ENCODE results near the gene DGKB. TPM values are rescaled to one million over a fixed set of nuclear protein-coding genes. Genes with fewer than 3 reads are reported as not detected.

DGKB gene
- total RNA-seq, 1 donor: not detected

GRCh38 chr7:14236834-14237233 is 665.7 kb downstream of the DGKB start:
- DNase-seq (ENCODE audit: low read depth in 2 of 3, low spot score in 2 of 3): no peak

- DNase-seq (ENCODE audit: low read depth in 2 of 3, low spot score in 2 of 3): no peak
These were observed 667.5 kb downstream of the DGKB start for GRCh38 chr7:14235056-14235455.

- no peak for DNase-seq (ENCODE audit: low read depth in 2 of 3, low spot score in 2 of 3)
These were observed 668.6 kb downstream of the DGKB start for GRCh38 chr7:14233868-14234369.

- no peak for DNase-seq (ENCODE audit: low read depth in 2 of 3, low spot score in 2 of 3)
These were observed 669.3 kb downstream of the DGKB start for GRCh38 chr7:14233076-14233867.

GRCh38 chr7:14229047-14229446 is 673.5 kb downstream of the DGKB start:
- no peak for DNase-seq (ENCODE audit: low read depth in 2 of 3, low spot score in 2 of 3)

GRCh38 chr7:14228341-14228740 is 674.2 kb downstream of the DGKB start:
- DNase-seq (ENCODE audit: low read depth in 2 of 3, low spot score in 2 of 3): no peak

GRCh38 chr7:14226126-14226525 is 676.4 kb downstream of the DGKB start:
- no peak for DNase-seq (ENCODE audit: low read depth in 2 of 3, low spot score in 2 of 3)

GRCh38 chr7:14219125-14219524 is 683.4 kb downstream of the DGKB start:
- DNase-seq (ENCODE audit: low read depth in 2 of 3, low spot score in 2 of 3): no peak

- no peak for DNase-seq (ENCODE audit: low read depth in 2 of 3, low spot score in 2 of 3)
These were observed 684.2 kb downstream of the DGKB start for GRCh38 chr7:14218338-14218737.

- DNase-seq (ENCODE audit: low read depth in 2 of 3, low spot score in 2 of 3): no peak
These were observed 692.6 kb downstream of the DGKB start for GRCh38 chr7:14209896-14210484.

- no peak for DNase-seq (ENCODE audit: low read depth in 2 of 3, low spot score in 2 of 3)
These were observed 694.8 kb downstream of the DGKB start for GRCh38 chr7:14207711-14208110.

GRCh38 chr7:14207138-14207537 is 695.4 kb downstream of the DGKB start:
- no peak for DNase-seq (ENCODE audit: low read depth in 2 of 3, low spot score in 2 of 3)

- DNase-seq (ENCODE audit: low read depth in 2 of 3, low spot score in 2 of 3): no peak
These were observed 696.4 kb downstream of the DGKB start for GRCh38 chr7:14206121-14206520.

GRCh38 chr7:14201353-14201752 is 701.2 kb downstream of the DGKB start:
- DNase-seq (ENCODE audit: low read depth in 2 of 3, low spot score in 2 of 3): no peak

GRCh38 chr7:14199336-14199735 is 703.2 kb downstream of the DGKB start:
- no peak for DNase-seq (ENCODE audit: low read depth in 2 of 3, low spot score in 2 of 3)

- DNase-seq (ENCODE audit: low read depth in 2 of 3, low spot score in 2 of 3): no peak
These were observed 705.3 kb downstream of the DGKB start for GRCh38 chr7:14197280-14197679.

GRCh38 chr7:14196555-14196954 is 706.0 kb downstream of the DGKB start:
- DNase-seq (ENCODE audit: low read depth in 2 of 3, low spot score in 2 of 3): no peak

GRCh38 chr7:14195871-14196270 is 706.7 kb downstream of the DGKB start:
- DNase-seq (ENCODE audit: low read depth in 2 of 3, low spot score in 2 of 3): no peak

- DNase-seq (ENCODE audit: low read depth in 2 of 3, low spot score in 2 of 3): no peak
These were observed 707.5 kb downstream of the DGKB start for GRCh38 chr7:14195079-14195478.

GRCh38 chr7:14191686-14192098 is 710.9 kb downstream of the DGKB start:
- DNase-seq (ENCODE audit: low read depth in 2 of 3, low spot score in 2 of 3): no peak

GRCh38 chr7:14184292-14184864 is 718.2 kb downstream of the DGKB start:
- DNase-seq (ENCODE audit: low read depth in 2 of 3, low spot score in 2 of 3): no peak

GRCh38 chr7:14179781-14180180 is 722.8 kb downstream of the DGKB start:
- no peak for DNase-seq (ENCODE audit: low read depth in 2 of 3, low spot score in 2 of 3)

Data from hematopoietic multipotent progenitor cell (in vitro differentiated cells).